Cardiac septum (tissue), 1 donor: ENCODE measurements around the gene TRIM4. TPM values are rescaled to one million over a fixed set of nuclear protein-coding genes. Genes with fewer than 3 reads are reported as not detected.

Experiments
- DNase-seq: peaks from one replicate; pipeline ENCODE4 v3.0.0-alpha.2; 2020; ENCODE audit warnings: low spot score
- intact Hi-C: fragments of 100-400 bp; cut with DNase I; formaldehyde crosslinking; loops from one replicate; pipeline ENCODE4 v1.14.0; 2022
- total RNA-seq: library from RNA; stranded (reverse); fragmentation: NEBNext Ultra II Directional; extraction: Animal tissue kit (Norgen Biotek cat#: 25700); gene quantifications from one replicate; pipeline ENCODE4 v1.2.1, GENCODE V29; 2021
- donor health status: DM: no; HTN: no; CAD: no.

Gene TRIM4
- total RNA-seq, 1 donor from 2014 or later: 7.8 TPM

GRCh38 chr7:99860281-99861127, 58.8 kb downstream of the TRIM4 start:
- intact Hi-C loops: no loop called here
- no peak for DNase-seq

DNA sequence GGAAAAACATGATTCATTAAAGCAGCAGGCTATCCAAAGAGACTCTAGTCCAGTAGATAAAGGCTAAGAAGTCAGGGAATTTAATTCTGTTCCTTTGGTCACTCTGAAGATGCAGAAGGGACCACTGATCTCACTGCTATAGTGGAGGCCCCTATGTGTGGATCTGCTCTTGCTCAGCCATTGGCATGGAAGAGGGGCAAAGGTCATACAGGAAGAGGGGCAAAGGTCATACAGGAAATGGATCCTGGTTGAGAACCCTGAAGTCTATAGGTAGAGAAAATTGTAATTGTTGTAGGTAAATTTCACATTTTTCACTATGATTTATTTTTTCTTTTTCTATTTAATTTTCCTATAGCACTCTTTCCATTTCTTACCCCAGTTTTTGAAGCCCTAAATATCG, 64.1 kb downstream of the TRIM4 start:
- DNase-seq: no peak
- intact Hi-C loops: no loop called here

DNA sequence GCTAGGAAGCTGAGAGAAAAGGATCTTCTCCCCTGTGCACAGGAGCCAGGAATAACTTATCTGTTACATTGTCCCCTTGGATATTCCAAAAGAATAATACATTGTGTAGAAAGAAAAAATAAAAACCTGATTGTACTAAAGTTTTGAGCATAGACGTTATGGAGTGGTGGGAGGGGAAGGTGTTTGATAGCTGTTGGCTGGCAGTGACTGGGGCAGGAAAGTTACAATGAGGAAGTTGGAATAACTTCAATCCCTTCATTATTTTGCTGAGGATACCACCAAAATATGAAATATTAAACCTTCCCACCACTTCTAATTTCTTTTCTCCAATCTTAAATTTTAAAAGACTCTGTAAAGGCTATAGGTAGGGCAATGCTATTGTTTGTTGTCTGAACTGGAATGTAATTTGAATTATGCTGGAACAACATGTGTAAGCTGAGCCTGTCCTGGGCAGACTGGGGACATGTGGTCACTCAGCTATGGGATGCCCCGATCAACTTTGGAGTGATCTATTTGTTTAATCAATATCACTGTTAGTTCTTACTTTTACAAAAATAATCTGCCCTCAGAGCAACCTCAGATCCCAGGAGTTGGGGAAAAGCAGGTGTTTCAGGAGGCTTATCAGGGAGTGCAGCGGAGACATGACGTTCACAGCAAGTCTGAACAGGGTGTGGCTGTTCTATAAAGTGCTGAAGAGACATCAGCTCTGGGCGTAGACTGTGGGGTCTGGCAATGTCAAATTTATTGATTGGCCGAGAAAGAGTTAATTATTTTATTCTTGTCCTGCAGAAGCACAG, 70.7 kb downstream of the TRIM4 start:
- no peak for DNase-seq

DNA sequence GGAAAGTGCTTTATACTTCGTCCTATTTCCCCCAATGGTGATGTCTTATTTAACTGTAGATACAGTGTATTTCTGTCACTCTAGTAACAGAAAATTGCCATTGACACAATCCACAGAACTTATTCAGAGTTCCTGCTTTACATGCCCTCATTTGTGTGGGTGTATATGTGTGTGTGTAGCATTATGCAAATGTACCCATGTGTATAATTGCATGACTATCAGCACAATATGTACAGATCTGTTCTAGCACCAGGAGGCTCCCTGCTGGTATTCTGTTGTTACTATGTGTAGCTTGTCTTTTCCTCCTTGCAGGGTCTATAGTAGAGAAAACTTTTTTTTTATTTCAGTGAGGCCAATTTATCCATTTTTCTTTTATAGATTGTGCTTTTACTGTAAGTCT, 75.0 kb downstream of the TRIM4 start:
- intact Hi-C loops: no loop called here
- no peak for DNase-seq

More for the DNA sequence above, 70.7 kb downstream of the TRIM4 start:
- intact Hi-C loops: no loop called here

DNA sequence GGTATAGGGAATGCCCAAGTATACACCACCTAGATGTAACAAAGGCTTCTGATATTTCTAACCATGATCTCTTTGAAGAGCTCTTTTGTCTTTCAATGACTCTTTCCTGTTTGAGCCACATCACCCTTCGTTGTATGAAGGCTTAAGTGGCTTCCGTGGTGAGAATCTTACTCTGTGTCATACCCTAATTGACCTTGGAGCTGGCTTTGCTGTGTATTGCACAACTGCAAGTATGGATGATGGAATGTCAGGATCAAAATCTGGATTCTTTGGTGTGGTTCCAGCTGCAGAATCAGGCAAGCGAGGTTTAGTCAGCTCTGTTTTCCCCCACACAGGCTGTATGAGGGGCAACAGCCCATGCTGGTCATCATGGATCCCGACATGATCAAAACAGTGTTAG, 75.5 kb downstream of the TRIM4 start:
- no peak for DNase-seq
- intact Hi-C loops: no loop called here

DNA sequence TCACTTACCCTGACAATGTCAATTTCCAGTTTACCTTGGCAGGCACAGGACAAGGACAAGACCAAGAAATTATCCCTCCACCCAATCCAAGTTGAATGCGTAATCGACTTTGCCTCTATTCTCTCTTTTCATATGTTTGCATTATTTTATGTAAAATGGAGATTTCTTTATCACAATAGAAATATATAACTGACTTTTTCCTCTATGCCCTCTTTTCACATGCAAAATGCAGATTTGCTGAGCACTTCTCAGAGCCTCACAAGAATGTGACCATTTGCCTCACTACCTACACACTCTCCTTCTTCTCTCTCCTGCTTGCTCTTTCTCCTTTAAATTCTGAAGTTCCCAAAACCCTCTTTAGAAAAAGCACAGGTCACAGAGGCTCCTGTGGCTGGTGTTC, 76.4 kb downstream of the TRIM4 start:
- intact Hi-C loops: no loop called here
- no peak for DNase-seq

Other genes with a start within 250 kb of the TRIM4 start
- 0.13 TPM for gene CYP3A5, start 239.5 kb downstream of the TRIM4 start, total RNA-seq
- not detected for gene CYP3A7, start 184.3 kb downstream of the TRIM4 start, total RNA-seq
- not detected for gene CYP3A4, start 135.3 kb downstream of the TRIM4 start, total RNA-seq
- not detected for gene CYP3A43, start 91.5 kb downstream of the TRIM4 start, total RNA-seq
- not detected for gene OR2AE1, start 42.5 kb downstream of the TRIM4 start, total RNA-seq
- not detected for gene GJC3, start 10.1 kb upstream of the TRIM4 start, total RNA-seq
- gene AZGP1, start 56.5 kb upstream of the TRIM4 start, total RNA-seq: 114 TPM
- 52.3 TPM for gene ZKSCAN1, start 96.1 kb upstream of the TRIM4 start, total RNA-seq
- 6.1 TPM for gene ZSCAN21, start 130.2 kb upstream of the TRIM4 start, total RNA-seq
- gene ZNF3, start 162.2 kb upstream of the TRIM4 start, total RNA-seq: 14.5 TPM
- 86.4 TPM for gene COPS6, start 169.4 kb upstream of the TRIM4 start, total RNA-seq
- gene MCM7, start 181.9 kb upstream of the TRIM4 start, total RNA-seq: 20.5 TPM
- 13.7 TPM for gene AP4M1, start 182.1 kb upstream of the TRIM4 start, total RNA-seq
- 26.6 TPM for gene TAF6, start 199.8 kb upstream of the TRIM4 start, total RNA-seq
- 9.7 TPM for gene CNPY4, start 200.1 kb upstream of the TRIM4 start, total RNA-seq
- 1.5 TPM for gene MBLAC1, start 207.4 kb upstream of the TRIM4 start, total RNA-seq
- 89.1 TPM for gene LAMTOR4, start 229.4 kb upstream of the TRIM4 start, total RNA-seq
- 11.4 TPM for gene TRAPPC14, start 239.2 kb upstream of the TRIM4 start, total RNA-seq
- gene GAL3ST4, start 249.1 kb upstream of the TRIM4 start, total RNA-seq: 1.5 TPM